ENCODE data around the gene SH3PXD2A. TPM values are rescaled to one million over a fixed set of nuclear protein-coding genes. Genes with fewer than 3 reads are reported as not detected.
A peak's percentile ranks its signal among the peaks of the same experiment; 100 is the strongest.

SH3PXD2A gene
- total and polyA plus RNA-seq, 8 donors: 3.9 to 16.4 (median 8.0) TPM

GRCh38 chr10:103706047-103706446, 149.3 kb downstream of the SH3PXD2A start:
- Histone ChIP-seq H3K27ac (no peak overlapping the region), H3K36me3 (no peaks in the 10 kb centered on the region), H3K4me3 (no peak overlapping the region), H3K9me3 (no peaks in the 10 kb centered on the region), H3K4me1 (no peaks in the 10 kb centered on the region), H3K27me3 (no peaks in the 10 kb centered on the region)
- ATAC-seq: no peak
- intact Hi-C loops (cut with DNase I): loop anchor here in 1 of 3 donors (10.0 kb wide), 1 partner anchor 169 kb away; no protein-coding TSS in a partner anchor
- TF ChIP-seq CTCF (IDR thresholded peaks at IDR 0.05): no peak
- FAIRE-seq: no peak
- DNase-seq: peak in 1 of 6 donors; percentile 18
- WGBS, 2 donors: 77 to 91% methylated on average over 5 of the region's 5 CpGs

GRCh38 chr10:103703941-103704919, 151.1 kb downstream of the SH3PXD2A start:
- Histone ChIP-seq H3K27me3 (no peaks in the 10 kb centered on the region), H3K4me3 (no peak overlapping the region), H3K4me1 (no peaks in the 10 kb centered on the region), H3K27ac (no peak overlapping the region), H3K36me3 (no peaks in the 10 kb centered on the region), H3K9me3 (no peaks in the 10 kb centered on the region)
- ATAC-seq (no peak), FAIRE-seq (no peak), DNase-seq (peak in 1 of 6 donors; percentile 50)
- 68 to 78% methylated on average over 13 of the region's 13 CpGs for WGBS, 2 donors
- TF ChIP-seq CTCF (IDR thresholded peaks at IDR 0.05): no peak
- intact Hi-C loops (cut with DNase I): loop anchor here in 1 of 3 donors (10.0 kb wide), 1 partner anchor 171 kb away; no protein-coding TSS in a partner anchor

- Histone ChIP-seq H3K4me3 (no peak overlapping the region), H3K9me3 (no peaks in the 10 kb centered on the region), H3K36me3 (no peaks in the 10 kb centered on the region), H3K4me1 (no peaks in the 10 kb centered on the region), H3K27ac (no peak overlapping the region), H3K27me3 (no peaks in the 10 kb centered on the region)
- FAIRE-seq (no peak), ATAC-seq (no peak), DNase-seq (no peak)
- intact Hi-C loops (cut with DNase I): loop anchor here in 1 of 3 donors (10.0 kb wide), 1 partner anchor 173 kb away; no protein-coding TSS in a partner anchor
- no peak for TF ChIP-seq CTCF (IDR thresholded peaks at IDR 0.05)
- WGBS, 2 donors: 33 to 85% methylated on average over 1 of the region's 1 CpG
These were observed 153.8 kb downstream of the SH3PXD2A start for GRCh38 chr10:103701380-103702222.

- H3K4me1 ChIP-seq: no peaks in the 10 kb centered on the region
- H3K27ac ChIP-seq: no peak overlapping the region
- intact Hi-C loops (cut with DNase I): loop anchor here in 1 of 3 donors (10.0 kb wide), 1 partner anchor 174 kb away; no protein-coding TSS in a partner anchor
- no peaks in the 10 kb centered on the region for H3K27me3 ChIP-seq
- no peaks in the 10 kb centered on the region for H3K9me3 ChIP-seq
- no peaks in the 10 kb centered on the region for H3K36me3 ChIP-seq
- DNase-seq: no peak
- no peak for ATAC-seq
- no peak for FAIRE-seq
- H3K4me3 ChIP-seq: no peak overlapping the region
- TF ChIP-seq CTCF (IDR thresholded peaks at IDR 0.05): no peak
These were observed 155.0 kb downstream of the SH3PXD2A start for GRCh38 chr10:103700436-103700715.

All from pancreas (tissue), 10 donors.